NB4 (cell line): ENCODE results near the gene ZCCHC24.
A peak's percentile ranks its signal among the peaks of the same experiment; 100 is the strongest.

ENCODE experiments used
- DNase-seq: peaks from one replicate; pipeline ENCODE4 v3.0.0; 2010; ENCODE audit warnings: low read depth
- H3K4me3 ChIP-seq: one replicate; pipeline ENCODE4 v1.5.1; 2011; ENCODE audit warnings: mild to moderate bottlenecking, low read depth, low read length, moderate library complexity
- MYC ChIP-seq: IDR thresholded peaks from 2 replicates; pipeline ENCODE4 v1.6.1; 2011; ENCODE audit warnings: low read depth, low read length
- POLR2A ChIP-seq: IDR thresholded peaks from 2 replicates; pipeline ENCODE4 v1.6.1; 2011; ENCODE audit warnings: mild to moderate bottlenecking; ENCODE audit not compliant: insufficient read length; ENCODE audit errors: extremely low read depth
- TF ChIP-seq, protein P1 (sequence below): IDR thresholded peaks from 2 replicates; pipeline ENCODE4 v1.6.1; 2011; ENCODE audit warnings: low read depth, low read length
- TF ChIP-seq, protein P2 (sequence below): IDR thresholded peaks from one replicate; pipeline ENCODE4 v1.5.1; 2012; ENCODE audit warnings: low read depth, low read length

ZCCHC24 gene

DNA sequence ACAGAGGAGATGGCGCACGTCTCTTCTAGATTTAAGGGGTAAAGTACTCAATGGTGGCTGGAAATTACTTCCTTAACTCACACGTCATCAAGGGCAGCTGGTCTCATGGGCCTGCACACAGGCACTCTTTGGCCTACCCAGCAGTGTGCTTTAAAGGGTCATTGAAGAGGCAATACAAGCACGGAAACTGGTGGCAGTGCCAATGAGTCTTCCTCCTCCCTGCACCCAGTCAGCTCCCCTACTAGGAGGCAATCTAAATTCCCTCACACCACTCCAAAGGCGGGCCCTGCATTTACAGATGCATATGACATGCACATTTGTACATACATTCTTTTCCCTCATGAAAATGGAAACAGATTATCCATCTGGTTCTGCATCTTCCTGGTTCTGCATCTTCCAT lies 50.8 kb downstream of the ZCCHC24 start:
- DNase-seq, result no peak
- TF ChIP-seq, protein P1, sequence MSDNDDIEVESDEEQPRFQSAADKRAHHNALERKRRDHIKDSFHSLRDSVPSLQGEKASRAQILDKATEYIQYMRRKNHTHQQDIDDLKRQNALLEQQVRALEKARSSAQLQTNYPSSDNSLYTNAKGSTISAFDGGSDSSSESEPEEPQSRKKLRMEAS, result no peak
- no peak for TF ChIP-seq POLR2A
- H3K4me3 ChIP-seq, result no peak overlapping the region

DNA sequence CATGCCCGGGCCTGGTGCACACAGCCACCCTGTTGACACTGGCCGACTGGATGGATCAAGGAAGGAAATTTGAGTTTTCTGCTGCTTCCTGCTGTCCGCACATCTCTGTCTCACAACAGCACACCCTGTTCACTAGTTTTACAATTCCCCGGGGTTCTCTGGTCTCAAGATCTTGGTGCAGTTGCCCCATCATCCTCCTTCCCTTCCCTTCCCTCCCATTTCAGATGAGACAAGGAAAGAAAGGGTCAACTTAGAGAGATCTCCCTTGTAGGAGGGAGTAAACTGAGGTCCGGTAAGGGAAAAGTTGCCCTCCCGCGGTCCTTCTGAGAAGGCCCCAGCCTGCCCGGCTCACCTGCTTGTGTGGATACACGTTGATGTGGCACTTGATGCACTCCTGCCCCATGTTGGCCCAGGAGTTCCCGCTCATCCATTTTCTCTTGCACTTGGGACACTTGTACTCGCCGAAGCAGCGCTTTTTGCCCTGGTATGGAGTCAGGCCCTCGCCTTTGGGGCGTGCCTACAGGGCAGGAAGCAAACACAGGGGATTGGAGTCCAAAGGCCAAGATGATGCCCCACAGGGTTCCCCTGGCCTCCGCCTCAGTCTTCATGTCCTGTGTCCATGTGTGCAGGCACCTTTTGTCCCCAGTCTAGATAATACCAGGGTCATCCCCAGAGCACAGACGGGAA lies 51.4 kb downstream of the ZCCHC24 start:
- no peak overlapping the region for H3K4me3 ChIP-seq
- TF ChIP-seq, protein P1, result no peak
- TF ChIP-seq, protein P2, sequence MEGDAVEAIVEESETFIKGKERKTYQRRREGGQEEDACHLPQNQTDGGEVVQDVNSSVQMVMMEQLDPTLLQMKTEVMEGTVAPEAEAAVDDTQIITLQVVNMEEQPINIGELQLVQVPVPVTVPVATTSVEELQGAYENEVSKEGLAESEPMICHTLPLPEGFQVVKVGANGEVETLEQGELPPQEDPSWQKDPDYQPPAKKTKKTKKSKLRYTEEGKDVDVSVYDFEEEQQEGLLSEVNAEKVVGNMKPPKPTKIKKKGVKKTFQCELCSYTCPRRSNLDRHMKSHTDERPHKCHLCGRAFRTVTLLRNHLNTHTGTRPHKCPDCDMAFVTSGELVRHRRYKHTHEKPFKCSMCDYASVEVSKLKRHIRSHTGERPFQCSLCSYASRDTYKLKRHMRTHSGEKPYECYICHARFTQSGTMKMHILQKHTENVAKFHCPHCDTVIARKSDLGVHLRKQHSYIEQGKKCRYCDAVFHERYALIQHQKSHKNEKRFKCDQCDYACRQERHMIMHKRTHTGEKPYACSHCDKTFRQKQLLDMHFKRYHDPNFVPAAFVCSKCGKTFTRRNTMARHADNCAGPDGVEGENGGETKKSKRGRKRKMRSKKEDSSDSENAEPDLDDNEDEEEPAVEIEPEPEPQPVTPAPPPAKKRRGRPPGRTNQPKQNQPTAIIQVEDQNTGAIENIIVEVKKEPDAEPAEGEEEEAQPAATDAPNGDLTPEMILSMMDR, result no peak
- no peak for TF ChIP-seq MYC
- TF ChIP-seq POLR2A, result no peak
- DNase-seq, result peak; percentile 55

DNA sequence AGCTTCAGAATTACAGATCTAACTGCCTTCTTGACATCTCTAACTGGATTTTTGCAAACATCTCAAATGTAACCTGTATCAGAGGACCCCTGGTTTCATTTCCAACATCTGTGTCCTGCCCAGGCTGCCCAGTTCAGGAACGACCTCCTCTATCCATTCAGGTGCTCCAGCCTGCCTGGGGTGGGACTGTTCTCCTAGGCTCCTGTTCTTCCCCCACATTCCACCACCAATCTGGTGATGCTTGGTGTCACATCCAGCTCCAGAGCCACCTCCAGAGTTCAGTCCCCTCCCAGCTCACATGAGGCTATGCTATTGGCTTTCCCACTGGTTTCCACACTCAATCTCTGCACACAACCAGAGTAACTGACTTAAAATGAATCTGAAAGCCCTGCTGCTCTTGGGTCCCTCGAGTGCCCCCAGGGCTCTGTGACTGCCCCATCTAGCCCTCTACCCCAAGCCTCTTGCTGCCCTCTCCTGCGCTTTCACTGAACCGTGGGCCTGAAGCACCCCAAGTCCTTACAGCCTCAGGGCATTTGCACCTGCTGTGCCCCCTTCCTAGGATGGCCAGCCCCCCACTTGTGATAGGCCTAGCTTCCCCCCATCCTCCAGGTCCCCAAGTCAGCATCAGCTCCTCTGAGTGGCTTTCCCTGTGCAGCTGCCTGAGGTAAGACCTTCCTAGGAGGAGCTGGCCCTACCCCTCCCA lies 52.1 kb downstream of the ZCCHC24 start:
- TF ChIP-seq MYC, result no peak
- TF ChIP-seq, protein P1, result no peak
- TF ChIP-seq, protein P2, result no peak
- no peak for TF ChIP-seq POLR2A
- DNase-seq, result no peak
- H3K4me3 ChIP-seq, result no peak overlapping the region

DNA sequence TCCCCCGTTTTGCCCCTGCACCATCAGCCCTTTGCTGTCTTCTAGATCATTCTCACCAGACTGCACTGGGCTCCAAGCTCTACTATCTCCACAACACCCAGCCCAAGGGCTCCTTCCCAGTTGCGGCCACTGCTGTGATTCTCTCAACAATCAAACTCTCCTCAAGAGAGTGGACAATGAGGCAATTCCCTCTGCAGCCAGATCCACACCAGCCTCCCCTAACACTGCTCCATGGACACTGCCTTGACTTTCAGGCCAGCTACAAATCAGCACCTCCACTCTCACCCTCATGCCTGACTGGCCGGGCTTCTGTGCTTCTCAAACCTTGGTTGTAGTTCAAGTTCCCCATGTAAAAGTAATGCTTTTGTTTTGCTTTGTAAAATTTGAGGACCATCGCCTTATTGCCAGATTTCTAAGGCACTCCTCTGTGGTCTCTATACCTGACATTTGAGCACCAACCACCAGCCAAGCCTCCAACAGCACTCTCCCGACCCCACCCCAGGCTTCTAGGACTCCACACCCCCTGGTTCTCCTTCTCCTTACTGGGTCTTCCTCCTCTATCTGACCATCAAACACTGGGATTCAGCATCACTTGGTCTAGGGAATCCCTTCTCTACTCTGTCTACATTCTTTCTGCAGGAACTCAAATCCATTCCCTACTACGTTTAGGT lies 52.8 kb downstream of the ZCCHC24 start:
- no peak for DNase-seq
- H3K4me3 ChIP-seq, result no peak overlapping the region
- TF ChIP-seq, protein P1, result no peak
- TF ChIP-seq, protein P2, result no peak
- TF ChIP-seq POLR2A (no peak), MYC (no peak)

DNA sequence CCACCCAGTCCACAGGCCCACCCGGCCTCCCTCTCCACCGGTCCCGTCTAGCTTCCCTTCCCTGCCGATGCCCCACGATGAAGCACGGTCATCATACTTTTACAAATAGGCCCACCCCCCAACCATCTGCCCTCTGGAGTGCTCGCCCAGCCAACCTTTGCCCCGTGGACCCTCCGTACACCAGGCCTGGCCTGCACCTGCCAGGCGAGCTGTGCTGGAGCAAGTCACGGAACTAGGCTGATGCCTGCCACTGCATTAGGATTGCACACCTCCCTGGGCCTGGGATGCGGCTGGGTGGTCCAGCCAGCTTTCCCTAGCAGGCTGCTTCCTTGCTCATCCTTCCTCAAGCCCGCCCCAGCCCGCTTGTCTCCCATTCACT lies 53.4 kb downstream of the ZCCHC24 start:
- no peak overlapping the region for H3K4me3 ChIP-seq
- TF ChIP-seq, protein P1, result no peak
- no peak for TF ChIP-seq MYC
- TF ChIP-seq POLR2A, result no peak
- TF ChIP-seq, protein P2, result no peak
- no peak for DNase-seq
